SH-SY5Y (cell line): ENCODE measurements around the gene SLIT1.

Source experiments
- GATA2 ChIP-seq: IDR thresholded peaks from 2 replicates; pipeline ENCODE4 v1.6.1; 2011; ENCODE audit warnings: mild to moderate bottlenecking, low read depth, low read length
- GATA3 ChIP-seq: IDR thresholded peaks from 2 replicates; pipeline ENCODE4 v1.6.1; 2011; ENCODE audit warnings: low read depth, mild to moderate bottlenecking, low read length, moderate library complexity

- no peak for TF ChIP-seq GATA2
- TF ChIP-seq GATA3: no peak
Measured at GRCh38 chr10:97199152-97199551, 13.4 kb upstream of the SLIT1 start.
